ENCODE data around the gene TENM4.

Gene TENM4

DNA sequence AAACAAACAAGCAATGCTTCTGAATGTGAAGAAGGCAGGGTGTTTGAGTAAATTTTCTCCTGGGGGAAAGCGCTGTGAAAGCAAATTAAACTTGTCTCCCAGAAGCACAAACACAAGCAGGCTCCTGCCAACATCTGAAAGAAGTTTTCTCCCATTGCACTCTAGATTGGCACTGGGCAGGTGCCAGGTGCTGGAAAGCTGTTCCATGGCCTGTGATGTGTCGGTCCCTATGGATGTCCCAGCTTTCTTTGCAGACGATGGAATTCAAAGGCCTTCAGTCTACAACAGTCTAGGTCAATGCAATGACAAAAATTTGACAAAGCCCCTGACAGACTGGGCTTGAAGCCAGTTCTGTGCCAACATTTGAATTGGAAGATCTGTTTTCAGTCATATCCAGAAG lies 620.1 kb downstream of the TENM4 start:
- TF ChIP-seq EP300 (IDR thresholded peaks at IDR 0.05; ENCODE audit: borderline replicate concordance) (no peak), YY1 (IDR thresholded peaks at IDR 0.05; ENCODE audit: low read depth) (no peak), CEBPB (IDR thresholded peaks at IDR 0.05) (no peak), EGR1 (IDR thresholded peaks at IDR 0.05) (no peak), ZBTB7A (IDR thresholded peaks at IDR 0.05; ENCODE audit: low read depth) (no peak), FOXM1 (IDR thresholded peaks at IDR 0.05; ENCODE audit: borderline replicate concordance, low read depth) (no peak), RAD21 (IDR thresholded peaks at IDR 0.05; ENCODE audit: low read depth) (no peak), TCF12 (IDR thresholded peaks at IDR 0.05; ENCODE audit: low read depth) (no peak), TAF1 (IDR thresholded peaks at IDR 0.05; ENCODE audit: low read depth) (no peak), TEAD4 (IDR thresholded peaks at IDR 0.05) (no peak), CREB1 (IDR thresholded peaks at IDR 0.05; ENCODE audit: low read depth) (no peak), NFIC (IDR thresholded peaks at IDR 0.05) (no peak)
- TF ChIP-seq, protein P1, sequence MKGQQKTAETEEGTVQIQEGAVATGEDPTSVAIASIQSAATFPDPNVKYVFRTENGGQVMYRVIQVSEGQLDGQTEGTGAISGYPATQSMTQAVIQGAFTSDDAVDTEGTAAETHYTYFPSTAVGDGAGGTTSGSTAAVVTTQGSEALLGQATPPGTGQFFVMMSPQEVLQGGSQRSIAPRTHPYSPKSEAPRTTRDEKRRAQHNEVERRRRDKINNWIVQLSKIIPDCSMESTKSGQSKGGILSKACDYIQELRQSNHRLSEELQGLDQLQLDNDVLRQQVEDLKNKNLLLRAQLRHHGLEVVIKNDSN (IDR thresholded peaks at IDR 0.05): no peak
- TF ChIP-seq, protein P2, sequence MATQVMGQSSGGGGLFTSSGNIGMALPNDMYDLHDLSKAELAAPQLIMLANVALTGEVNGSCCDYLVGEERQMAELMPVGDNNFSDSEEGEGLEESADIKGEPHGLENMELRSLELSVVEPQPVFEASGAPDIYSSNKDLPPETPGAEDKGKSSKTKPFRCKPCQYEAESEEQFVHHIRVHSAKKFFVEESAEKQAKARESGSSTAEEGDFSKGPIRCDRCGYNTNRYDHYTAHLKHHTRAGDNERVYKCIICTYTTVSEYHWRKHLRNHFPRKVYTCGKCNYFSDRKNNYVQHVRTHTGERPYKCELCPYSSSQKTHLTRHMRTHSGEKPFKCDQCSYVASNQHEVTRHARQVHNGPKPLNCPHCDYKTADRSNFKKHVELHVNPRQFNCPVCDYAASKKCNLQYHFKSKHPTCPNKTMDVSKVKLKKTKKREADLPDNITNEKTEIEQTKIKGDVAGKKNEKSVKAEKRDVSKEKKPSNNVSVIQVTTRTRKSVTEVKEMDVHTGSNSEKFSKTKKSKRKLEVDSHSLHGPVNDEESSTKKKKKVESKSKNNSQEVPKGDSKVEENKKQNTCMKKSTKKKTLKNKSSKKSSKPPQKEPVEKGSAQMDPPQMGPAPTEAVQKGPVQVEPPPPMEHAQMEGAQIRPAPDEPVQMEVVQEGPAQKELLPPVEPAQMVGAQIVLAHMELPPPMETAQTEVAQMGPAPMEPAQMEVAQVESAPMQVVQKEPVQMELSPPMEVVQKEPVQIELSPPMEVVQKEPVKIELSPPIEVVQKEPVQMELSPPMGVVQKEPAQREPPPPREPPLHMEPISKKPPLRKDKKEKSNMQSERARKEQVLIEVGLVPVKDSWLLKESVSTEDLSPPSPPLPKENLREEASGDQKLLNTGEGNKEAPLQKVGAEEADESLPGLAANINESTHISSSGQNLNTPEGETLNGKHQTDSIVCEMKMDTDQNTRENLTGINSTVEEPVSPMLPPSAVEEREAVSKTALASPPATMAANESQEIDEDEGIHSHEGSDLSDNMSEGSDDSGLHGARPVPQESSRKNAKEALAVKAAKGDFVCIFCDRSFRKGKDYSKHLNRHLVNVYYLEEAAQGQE (IDR thresholded peaks at IDR 0.05; ENCODE audit: low read depth): no peak
- TF ChIP-seq, protein P3, sequence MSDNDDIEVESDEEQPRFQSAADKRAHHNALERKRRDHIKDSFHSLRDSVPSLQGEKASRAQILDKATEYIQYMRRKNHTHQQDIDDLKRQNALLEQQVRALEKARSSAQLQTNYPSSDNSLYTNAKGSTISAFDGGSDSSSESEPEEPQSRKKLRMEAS (IDR thresholded peaks at IDR 0.05): no peak

DNA sequence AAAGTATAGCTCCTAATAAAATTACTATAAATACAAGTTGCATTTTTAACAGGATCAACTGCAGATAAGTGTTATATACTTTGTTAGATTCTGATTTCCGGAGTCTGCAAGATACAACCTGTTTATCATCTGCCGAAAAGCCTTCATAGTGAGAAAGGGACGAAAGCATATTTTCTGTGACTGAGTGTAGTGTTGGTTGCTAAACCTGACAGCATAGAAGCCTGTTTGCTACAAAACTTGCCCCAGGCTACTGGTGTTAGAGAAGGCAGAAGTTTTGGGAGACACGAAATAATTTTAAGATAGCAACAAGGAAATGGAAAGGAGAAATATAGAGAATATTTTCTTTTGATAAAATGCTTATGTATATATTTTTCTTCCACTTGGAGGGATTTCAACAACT lies 622.6 kb downstream of the TENM4 start:
- no peak for TF ChIP-seq NFIC (IDR thresholded peaks at IDR 0.05)
- TF ChIP-seq EGR1 (IDR thresholded peaks at IDR 0.05): no peak
- TF ChIP-seq, protein P1 (IDR thresholded peaks at IDR 0.05): no peak
- no peak for TF ChIP-seq TEAD4 (IDR thresholded peaks at IDR 0.05)

DNA sequence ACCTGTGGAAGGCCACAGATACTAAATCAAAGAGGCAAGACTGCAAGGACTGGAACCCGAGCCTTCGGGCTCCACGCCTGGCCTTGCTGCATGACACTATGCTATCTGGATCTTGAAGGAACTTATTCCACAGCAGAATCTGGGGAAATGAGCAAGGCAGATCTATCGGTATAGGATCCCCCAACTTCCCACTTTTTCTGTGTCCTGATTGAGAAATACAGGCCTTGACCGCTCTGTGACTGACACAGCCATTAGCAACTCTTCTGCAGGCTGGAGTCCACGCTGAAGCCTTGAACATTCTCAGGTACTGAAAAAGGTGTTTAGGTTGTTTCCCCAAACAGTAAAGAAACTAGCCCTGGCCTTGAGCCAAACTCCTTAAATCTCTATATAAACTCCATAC lies 625.0 kb downstream of the TENM4 start:
- TF ChIP-seq NFIC (IDR thresholded peaks at IDR 0.05) (no peak), TEAD4 (IDR thresholded peaks at IDR 0.05) (no peak), CREB1 (IDR thresholded peaks at IDR 0.05; ENCODE audit: low read depth) (no peak)
- TF ChIP-seq, protein P1 (IDR thresholded peaks at IDR 0.05): no peak

DNA sequence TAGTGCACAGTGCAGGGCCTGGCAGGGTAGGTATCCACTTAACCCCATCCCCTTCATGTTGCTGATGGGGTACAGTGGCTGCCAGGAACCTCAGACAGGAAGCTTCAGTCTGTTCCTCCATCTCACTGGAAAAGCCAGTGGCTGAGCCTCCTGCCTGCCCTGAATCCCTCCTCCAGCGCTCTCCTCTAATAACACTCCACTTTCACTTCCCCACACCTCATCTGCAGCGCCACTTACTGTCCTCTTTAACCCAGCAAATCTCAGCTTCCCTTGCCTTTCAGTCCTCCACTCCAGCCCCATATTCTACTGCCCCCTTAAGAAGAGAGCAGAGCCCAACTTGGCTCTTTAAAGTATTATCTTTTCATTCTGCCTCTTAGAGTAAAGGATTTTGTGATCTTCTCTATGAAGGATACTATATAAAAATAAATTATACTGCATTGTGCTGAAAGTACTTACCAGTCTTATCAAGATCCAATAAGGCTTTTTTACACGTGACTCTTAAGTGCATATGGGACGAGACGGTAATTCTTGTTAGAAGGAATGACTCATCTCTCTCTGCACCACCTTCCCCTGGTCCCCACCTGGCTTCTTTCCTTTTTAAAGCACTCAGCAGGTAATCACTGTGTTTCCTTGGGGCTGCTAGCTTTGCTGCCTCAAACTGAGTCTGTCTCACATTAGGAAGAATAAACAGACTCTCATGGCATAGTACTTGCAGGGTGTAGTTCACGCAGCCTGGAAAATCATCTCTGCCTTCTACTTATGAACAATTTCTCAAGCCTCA lies 628.1 kb downstream of the TENM4 start:
- TF ChIP-seq TEAD4 (IDR thresholded peaks at IDR 0.05): no peak
- TF ChIP-seq, protein P3 (IDR thresholded peaks at IDR 0.05): no peak
- TF ChIP-seq, protein P1 (IDR thresholded peaks at IDR 0.05): no peak
- TF ChIP-seq TCF12 (IDR thresholded peaks at IDR 0.05; ENCODE audit: low read depth): no peak
- no peak for TF ChIP-seq YY1 (IDR thresholded peaks at IDR 0.05; ENCODE audit: low read depth)
- no peak for TF ChIP-seq TAF1 (IDR thresholded peaks at IDR 0.05; ENCODE audit: low read depth)

DNA sequence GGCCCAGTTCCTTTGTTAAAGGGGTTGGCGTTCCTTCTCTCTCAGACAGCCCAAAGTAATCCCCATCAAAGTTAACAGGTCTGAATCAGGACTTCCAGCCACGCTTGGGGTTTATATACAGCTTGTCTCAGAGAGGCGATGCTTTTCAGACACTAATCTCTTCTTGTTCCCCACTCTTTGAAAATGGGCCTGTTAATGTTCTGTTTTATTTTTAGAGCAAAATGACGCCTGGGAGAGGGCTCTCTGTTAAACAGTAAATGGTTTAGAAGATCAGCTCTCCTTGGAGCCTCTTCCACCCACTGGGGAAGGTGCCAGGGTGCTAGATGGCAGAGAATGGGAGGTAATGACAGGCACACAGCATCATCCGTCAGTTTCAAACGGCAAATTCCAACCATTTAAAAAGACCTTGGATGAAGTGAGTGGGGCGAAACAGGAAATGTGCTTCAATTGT lies 630.2 kb downstream of the TENM4 start:
- TF ChIP-seq, protein P3 (IDR thresholded peaks at IDR 0.05): no peak
- no peak for TF ChIP-seq YY1 (IDR thresholded peaks at IDR 0.05; ENCODE audit: low read depth)
- TF ChIP-seq TCF12 (IDR thresholded peaks at IDR 0.05; ENCODE audit: low read depth): no peak
- no peak for TF ChIP-seq RAD21 (IDR thresholded peaks at IDR 0.05; ENCODE audit: low read depth)
- TF ChIP-seq, protein P2 (IDR thresholded peaks at IDR 0.05; ENCODE audit: low read depth): no peak
- no peak for TF ChIP-seq TAF1 (IDR thresholded peaks at IDR 0.05; ENCODE audit: low read depth)
- TF ChIP-seq TEAD4 (IDR thresholded peaks at IDR 0.05): no peak

Measured in Ishikawa (cell line).